ENCODE results near the gene PANK2. TPM values are rescaled to one million over a fixed set of nuclear protein-coding genes. Genes with fewer than 3 reads are reported as not detected.
A peak's percentile ranks its signal among the peaks of the same experiment; 100 is the strongest.
"Not testable (repeated sequence)": the region's sequence is repeated elsewhere in the genome, so short reads cannot be mapped to it uniquely, and the experiment has no call there.

Gene PANK2
- total RNA-seq, 2 experiments from 2014 or later, result 73.1 to 74.4 TPM

DNA sequence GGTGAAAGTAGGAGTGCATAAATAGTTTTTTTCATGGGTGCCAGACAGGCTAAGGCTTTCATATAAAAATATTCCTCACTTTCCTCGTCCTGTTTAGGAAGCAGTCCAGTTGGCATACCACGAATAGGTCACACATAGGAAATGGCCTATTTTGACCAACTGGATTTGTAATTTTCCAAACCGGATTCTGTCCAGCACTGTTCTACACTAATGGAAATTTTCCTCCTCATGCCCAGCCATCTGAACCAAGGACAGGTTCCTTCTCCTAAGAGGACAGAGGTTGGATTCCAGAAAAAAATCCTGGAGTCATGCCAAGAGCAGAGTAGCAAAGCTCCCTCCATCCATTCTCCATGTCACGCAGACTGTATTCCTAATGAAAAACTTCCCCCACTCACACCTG, 43.1 kb downstream of the PANK2 start:
- CTCF ChIA-PET, result interaction anchor here (1.8 kb wide), 1 partner anchor 153 kb away, joined by 4 read pairs; no protein-coding TSS in a partner anchor
- peaks cover 21% of the 10 kb centered on the region for H3K4me1 Mint-ChIP-seq (ENCODE audit: low read depth)
- H3K27me3 Mint-ChIP-seq (ENCODE audit: low read depth), result no peaks in the 10 kb centered on the region
- POLR2A ChIA-PET, result interaction anchor here (0.5 kb wide), 1 partner anchor 42 kb away, joined by 3 read pairs; no protein-coding TSS in a partner anchor
- no peaks in the 10 kb centered on the region for H3K9me3 Mint-ChIP-seq (ENCODE audit: insufficient read depth)
- no peak for DNase-seq
- peak overlapping the region; percentile 57 for H3K27ac Mint-ChIP-seq
- peak overlapping the region; percentile 31 for H3K4me3 Mint-ChIP-seq
- peaks cover 19% of the 10 kb centered on the region for H3K36me3 Mint-ChIP-seq (ENCODE audit: low read depth)
- ATAC-seq, result no peak

DNA sequence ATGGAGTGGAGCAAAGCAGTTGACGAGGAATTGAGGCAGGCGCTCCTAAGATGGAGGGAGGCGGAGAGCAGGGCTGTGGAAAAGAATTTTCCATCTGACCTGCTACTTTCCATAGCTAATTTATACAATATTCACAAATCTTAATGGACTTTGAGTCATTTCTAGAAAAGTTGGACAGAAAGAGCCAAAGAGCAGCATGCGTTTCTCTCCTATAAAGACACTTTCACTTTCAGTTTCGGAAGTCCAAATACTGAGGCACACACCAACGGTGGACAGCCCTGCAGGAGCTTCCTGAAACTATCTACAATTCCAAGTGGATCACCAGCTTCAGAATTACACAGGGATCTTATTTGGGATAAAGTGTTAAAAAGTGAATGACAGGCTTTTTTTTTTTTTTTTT, 43.5 kb downstream of the PANK2 start:
- H3K4me3 Mint-ChIP-seq, result peak overlapping the region; percentile 31
- CTCF ChIA-PET, result interaction anchor here (1.8 kb wide), 1 partner anchor 153 kb away, joined by 4 read pairs; no protein-coding TSS in a partner anchor
- POLR2A ChIA-PET, result no interaction called here
- H3K27ac Mint-ChIP-seq, result peak overlapping the region; percentile 57
- no peaks in the 10 kb centered on the region for H3K9me3 Mint-ChIP-seq (ENCODE audit: insufficient read depth)
- DNase-seq, result no peak
- no peaks in the 10 kb centered on the region for H3K27me3 Mint-ChIP-seq (ENCODE audit: low read depth)
- H3K4me1 Mint-ChIP-seq (ENCODE audit: low read depth), result peaks cover 21% of the 10 kb centered on the region
- ATAC-seq, result no peak
- peaks cover 20% of the 10 kb centered on the region for H3K36me3 Mint-ChIP-seq (ENCODE audit: low read depth)

DNA sequence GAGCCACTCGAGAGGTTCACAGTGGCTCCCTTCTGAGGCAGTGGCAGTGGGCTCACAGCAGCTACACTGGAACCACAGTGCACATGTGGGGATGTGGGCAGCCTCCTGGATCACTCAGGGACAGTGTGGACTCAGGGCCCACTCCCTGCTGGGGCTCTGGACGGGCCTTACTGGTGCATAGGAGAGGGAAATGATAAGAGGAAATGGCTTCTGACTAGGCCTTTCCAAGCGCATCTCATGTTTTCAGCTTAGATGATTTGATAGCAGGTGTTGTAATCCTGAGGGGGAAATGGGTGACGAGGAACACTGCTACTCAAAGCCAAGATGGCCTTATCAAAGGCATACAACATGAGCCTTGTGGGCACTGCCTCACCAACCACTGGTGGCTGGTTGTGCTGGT, 44.0 kb downstream of the PANK2 start:
- H3K27ac Mint-ChIP-seq, result no peak overlapping the region

DNA sequence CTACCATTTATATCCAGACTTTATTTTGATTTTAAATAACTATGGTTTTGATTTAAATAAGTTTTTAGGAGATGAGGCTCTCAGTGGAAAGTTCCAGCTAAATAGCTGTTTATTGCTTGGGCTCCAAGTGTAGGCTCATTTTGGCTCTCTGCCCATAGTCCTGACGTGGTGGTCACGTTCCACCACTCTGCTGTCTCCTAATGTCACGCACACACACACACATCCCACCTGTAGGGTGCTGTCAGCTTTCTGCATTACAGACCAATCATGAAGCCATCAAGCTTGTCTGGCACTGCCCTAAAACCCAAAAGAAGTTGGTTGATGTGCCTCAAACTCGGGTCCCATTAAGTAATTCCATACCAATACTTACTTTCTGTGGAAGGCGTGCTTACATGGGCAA, 45.4 kb downstream of the PANK2 start:
- ChIA-PET POLR2A (no interaction called here), CTCF (no interaction called here)
- Mint-ChIP-seq H3K36me3 (ENCODE audit: low read depth) (peaks cover 32% of the 10 kb centered on the region), H3K4me3 (no peak overlapping the region), H3K4me1 (ENCODE audit: low read depth) (peaks cover 18% of the 10 kb centered on the region), H3K27me3 (ENCODE audit: low read depth) (no peaks in the 10 kb centered on the region), H3K9me3 (ENCODE audit: insufficient read depth) (peaks cover 3% of the 10 kb centered on the region), H3K27ac (peak overlapping the region; percentile 12)
- no peak for DNase-seq
- ATAC-seq, result no peak

More for the DNA sequence above, 44.0 kb downstream of the PANK2 start:
- Mint-ChIP-seq H3K4me3 (no peak overlapping the region), H3K27me3 (ENCODE audit: low read depth) (no peaks in the 10 kb centered on the region), H3K9me3 (ENCODE audit: insufficient read depth) (peaks cover 3% of the 10 kb centered on the region), H3K4me1 (ENCODE audit: low read depth) (peaks cover 18% of the 10 kb centered on the region), H3K36me3 (ENCODE audit: low read depth) (peaks cover 21% of the 10 kb centered on the region)
- DNase-seq (no peak), ATAC-seq (peak; percentile 28)
- CTCF ChIA-PET, result no interaction called here
- POLR2A ChIA-PET, result no interaction called here

DNA sequence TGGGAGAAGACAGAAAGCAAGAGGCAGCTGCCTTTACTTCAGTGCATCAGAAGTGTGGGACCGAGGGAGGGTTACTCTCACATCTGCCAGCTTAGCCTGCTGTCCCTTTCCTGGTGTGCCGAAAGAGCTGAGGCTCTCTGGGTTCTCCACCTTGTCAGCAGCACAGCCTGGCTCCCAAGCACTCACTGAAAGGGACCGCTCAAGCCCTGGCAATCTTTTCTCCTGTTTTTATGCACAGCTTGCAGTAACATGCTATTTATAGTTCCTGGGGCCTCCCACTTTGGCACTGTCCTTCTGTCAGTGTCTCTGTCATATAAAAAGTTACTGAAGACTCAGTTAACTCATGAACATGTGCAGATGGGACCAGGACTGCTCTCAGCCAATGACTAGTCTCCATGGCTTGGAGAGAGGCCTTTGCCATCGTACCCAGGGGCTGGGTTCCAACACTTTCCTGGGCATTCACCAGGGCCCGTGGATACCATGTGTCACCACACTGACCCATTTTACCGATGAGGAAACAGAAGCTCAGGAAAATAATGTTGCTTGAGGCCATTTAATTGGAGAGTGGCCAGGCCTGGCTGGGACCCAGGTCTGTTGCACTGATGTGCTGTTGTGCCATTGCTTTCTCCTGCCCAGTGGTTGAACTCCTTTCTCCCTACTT, 46.2 kb downstream of the PANK2 start:
- ATAC-seq (no peak), DNase-seq (no peak)
- CTCF ChIA-PET, result no interaction called here
- POLR2A ChIA-PET, result no interaction called here
- Mint-ChIP-seq H3K4me1 (ENCODE audit: low read depth) (peaks cover 18% of the 10 kb centered on the region), H3K27ac (no peak overlapping the region), H3K36me3 (ENCODE audit: low read depth) (peaks cover 37% of the 10 kb centered on the region), H3K4me3 (no peak overlapping the region), H3K9me3 (ENCODE audit: insufficient read depth) (peaks cover 3% of the 10 kb centered on the region), H3K27me3 (ENCODE audit: low read depth) (no peaks in the 10 kb centered on the region)

DNA sequence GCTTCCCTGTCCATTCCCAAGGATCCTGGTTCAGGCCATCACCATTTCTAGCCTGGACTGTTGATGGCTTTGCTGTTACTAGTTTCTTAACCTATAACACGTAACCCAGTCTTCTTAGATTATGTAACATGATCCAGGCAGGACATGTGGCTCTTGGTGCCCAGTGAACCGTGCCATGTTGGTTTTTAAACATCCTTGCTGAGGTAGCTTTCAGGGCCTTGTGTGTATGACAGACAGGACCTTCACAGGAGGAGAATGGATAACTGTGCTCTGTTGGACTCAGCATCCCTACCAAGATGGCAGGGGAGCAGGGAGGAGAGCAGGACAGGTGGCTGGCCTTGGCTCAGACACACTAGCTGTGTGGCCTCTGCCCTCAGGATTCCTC, 46.8 kb downstream of the PANK2 start:
- Mint-ChIP-seq H3K27me3 (ENCODE audit: low read depth) (no peaks in the 10 kb centered on the region), H3K27ac (no peak overlapping the region), H3K4me1 (ENCODE audit: low read depth) (peaks cover 18% of the 10 kb centered on the region), H3K4me3 (no peak overlapping the region), H3K9me3 (ENCODE audit: insufficient read depth) (peaks cover 3% of the 10 kb centered on the region), H3K36me3 (ENCODE audit: low read depth) (peaks cover 42% of the 10 kb centered on the region)
- DNase-seq (no peak), ATAC-seq (no peak)
- ChIA-PET CTCF (interaction anchor here (1.1 kb wide), 1 partner anchor 149 kb away, joined by 3 read pairs; no protein-coding TSS in a partner anchor), POLR2A (no interaction called here)

DNA sequence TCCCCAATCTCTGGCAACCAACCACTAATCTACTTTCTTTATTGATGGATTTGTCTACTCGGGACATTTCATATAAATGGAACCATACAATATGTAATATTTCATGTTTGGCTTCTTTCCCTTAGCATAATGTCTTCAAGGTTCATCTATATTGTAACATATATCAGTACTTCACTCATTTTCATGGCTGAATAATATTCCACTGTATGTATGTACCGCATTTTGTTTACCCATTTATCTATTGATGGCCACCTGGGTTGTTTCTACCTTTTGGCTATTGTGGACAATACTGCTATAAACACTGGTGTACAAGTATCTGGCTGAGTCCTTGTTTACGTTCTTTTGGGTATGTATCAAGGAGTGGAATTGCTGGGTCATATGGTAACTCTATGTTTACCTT, 48.4 kb downstream of the PANK2 start:
- ATAC-seq, result no peak

DNA sequence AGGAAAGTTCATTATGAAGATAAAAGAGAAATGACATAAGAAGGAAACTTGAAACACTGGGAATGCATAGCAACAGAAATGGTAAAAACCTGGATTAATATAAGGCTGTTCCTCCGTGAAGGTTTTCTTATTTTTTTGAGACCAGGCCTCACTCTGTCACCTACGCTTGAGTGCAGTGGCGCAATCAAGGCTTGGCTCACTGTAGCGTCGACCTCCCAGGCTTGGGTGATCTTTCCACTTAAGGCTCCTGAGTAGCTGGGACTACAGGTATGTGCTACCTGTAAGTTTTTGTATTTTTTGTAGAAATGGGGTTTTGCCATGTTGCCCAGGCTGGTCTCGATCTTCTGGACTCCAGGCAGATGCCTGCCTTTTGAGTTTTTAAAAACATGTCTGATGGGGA, 51.7 kb downstream of the PANK2 start:
- no peaks in the 10 kb centered on the region for H3K4me1 Mint-ChIP-seq (ENCODE audit: low read depth)
- ATAC-seq (no peak), DNase-seq (no peak)
- no peaks in the 10 kb centered on the region for H3K27me3 Mint-ChIP-seq (ENCODE audit: low read depth)
- ChIA-PET CTCF (no interaction called here), POLR2A (no interaction called here)
- peaks cover 45% of the 10 kb centered on the region for H3K36me3 Mint-ChIP-seq (ENCODE audit: low read depth)
- H3K4me3 Mint-ChIP-seq, result no peak overlapping the region
- no peak overlapping the region for H3K27ac Mint-ChIP-seq
- H3K9me3 Mint-ChIP-seq (ENCODE audit: insufficient read depth), result peaks cover 3% of the 10 kb centered on the region

More for the DNA sequence above, 48.4 kb downstream of the PANK2 start:
- Mint-ChIP-seq H3K4me1 (ENCODE audit: low read depth) (peaks cover 10% of the 10 kb centered on the region), H3K27me3 (ENCODE audit: low read depth) (no peaks in the 10 kb centered on the region), H3K4me3 (no peak overlapping the region), H3K9me3 (ENCODE audit: insufficient read depth) (peaks cover 3% of the 10 kb centered on the region), H3K36me3 (ENCODE audit: low read depth) (peaks cover 49% of the 10 kb centered on the region), H3K27ac (no peak overlapping the region)
- CTCF ChIA-PET, result no interaction called here
- DNase-seq, result no peak
- POLR2A ChIA-PET, result no interaction called here

DNA sequence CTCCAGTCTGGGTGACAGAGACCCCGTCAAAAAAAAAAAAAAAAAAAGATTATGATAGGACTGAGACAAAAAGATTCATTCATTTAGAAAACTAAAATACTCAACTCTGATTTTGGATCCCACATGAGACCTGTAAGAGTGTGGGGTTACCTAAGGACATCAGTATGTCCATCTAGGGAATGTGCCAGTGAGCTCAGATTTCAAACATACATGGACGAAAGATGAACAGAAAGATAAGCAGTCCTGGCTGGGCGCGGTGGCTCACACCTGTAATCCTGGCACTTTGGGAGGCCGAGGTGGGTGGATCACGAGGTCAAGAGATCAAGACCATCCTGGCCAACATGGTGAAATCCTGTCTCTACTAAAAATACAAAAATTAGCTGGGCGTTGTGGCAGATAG, 57.5 kb downstream of the PANK2 start:
- not testable (repeated sequence) for ATAC-seq; H3K9me3 Mint-ChIP-seq (ENCODE audit: insufficient read depth); DNase-seq; H3K27me3 Mint-ChIP-seq (ENCODE audit: low read depth); H3K4me3 Mint-ChIP-seq; H3K27ac Mint-ChIP-seq; H3K4me1 Mint-ChIP-seq (ENCODE audit: low read depth)
- CTCF ChIA-PET, result interaction anchor here (1.7 kb wide), 1 partner anchor 11 kb away, joined by 4 read pairs; no protein-coding TSS in a partner anchor
- POLR2A ChIA-PET, result interaction anchor here (1.1 kb wide), 1 partner anchor 92 kb away, joined by 3 read pairs; no protein-coding TSS in a partner anchor
- H3K36me3 Mint-ChIP-seq (ENCODE audit: low read depth), result peaks cover 12% of the 10 kb centered on the region

DNA sequence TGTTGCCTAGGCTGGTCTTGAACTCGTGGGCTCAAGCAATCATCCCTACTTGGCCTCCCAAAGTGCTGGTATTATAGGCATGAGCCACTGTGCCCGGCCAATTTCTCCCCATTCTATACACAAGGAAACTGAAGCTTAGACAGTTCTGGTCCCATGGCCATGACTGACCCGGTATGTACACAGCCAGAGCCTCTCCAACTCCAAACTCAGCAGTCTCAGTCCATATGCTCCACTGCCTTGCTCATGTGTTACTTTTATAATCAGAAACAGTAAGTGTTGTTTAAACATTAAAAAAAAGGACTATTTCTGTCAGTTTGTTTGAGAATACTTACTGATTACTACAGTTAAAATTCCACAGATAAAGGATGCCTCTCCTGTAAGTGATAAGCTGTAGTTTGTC, 75.5 kb downstream of the PANK2 start:
- no peaks in the 10 kb centered on the region for H3K9me3 Mint-ChIP-seq (ENCODE audit: insufficient read depth)
- CTCF ChIA-PET, result interaction anchor here (0.7 to 1.2 kb wide), 2 partner anchors 46 to 47 kb away, joined by 3 read pairs; no protein-coding TSS in a partner anchor
- no peak for ATAC-seq

DNA sequence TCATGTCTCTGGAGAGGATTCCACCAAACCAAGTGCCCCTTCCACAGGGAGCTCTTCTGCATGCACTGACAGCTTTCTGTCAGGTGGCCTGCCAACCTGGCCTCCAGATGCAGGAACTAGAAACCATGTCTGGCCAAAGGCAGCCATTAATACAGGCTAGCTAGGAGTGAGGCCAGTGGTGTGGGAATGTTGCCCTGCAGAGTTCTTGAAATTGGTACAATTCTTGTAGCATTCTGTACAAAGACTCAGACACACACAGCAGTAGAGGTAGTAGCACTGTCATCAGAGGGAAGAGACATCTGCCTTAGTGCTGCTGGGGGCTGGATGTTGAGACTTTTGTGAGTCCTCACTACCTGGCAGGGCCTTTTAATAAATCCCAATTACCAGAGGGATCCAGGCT, 77.4 kb downstream of the PANK2 start:
- CTCF ChIA-PET, result interaction anchor here (1.3 kb wide), 1 partner anchor 118 kb away, joined by 4 read pairs; no protein-coding TSS in a partner anchor
- H3K36me3 Mint-ChIP-seq (ENCODE audit: low read depth), result peaks cover 18% of the 10 kb centered on the region
- no peak overlapping the region for H3K4me3 Mint-ChIP-seq
- DNase-seq (no peak), ATAC-seq (no peak)
- no peaks in the 10 kb centered on the region for H3K27me3 Mint-ChIP-seq (ENCODE audit: low read depth)
- no peaks in the 10 kb centered on the region for H3K9me3 Mint-ChIP-seq (ENCODE audit: insufficient read depth)
- H3K4me1 Mint-ChIP-seq (ENCODE audit: low read depth), result no peaks in the 10 kb centered on the region
- POLR2A ChIA-PET, result no interaction called here
- no peak overlapping the region for H3K27ac Mint-ChIP-seq

More for the DNA sequence above, 75.5 kb downstream of the PANK2 start:
- no peak for DNase-seq
- Mint-ChIP-seq H3K4me3 (no peak overlapping the region), H3K4me1 (ENCODE audit: low read depth) (no peaks in the 10 kb centered on the region), H3K36me3 (ENCODE audit: low read depth) (peaks cover 17% of the 10 kb centered on the region), H3K27me3 (ENCODE audit: low read depth) (no peaks in the 10 kb centered on the region), H3K27ac (no peak overlapping the region)
- POLR2A ChIA-PET, result no interaction called here

DNA sequence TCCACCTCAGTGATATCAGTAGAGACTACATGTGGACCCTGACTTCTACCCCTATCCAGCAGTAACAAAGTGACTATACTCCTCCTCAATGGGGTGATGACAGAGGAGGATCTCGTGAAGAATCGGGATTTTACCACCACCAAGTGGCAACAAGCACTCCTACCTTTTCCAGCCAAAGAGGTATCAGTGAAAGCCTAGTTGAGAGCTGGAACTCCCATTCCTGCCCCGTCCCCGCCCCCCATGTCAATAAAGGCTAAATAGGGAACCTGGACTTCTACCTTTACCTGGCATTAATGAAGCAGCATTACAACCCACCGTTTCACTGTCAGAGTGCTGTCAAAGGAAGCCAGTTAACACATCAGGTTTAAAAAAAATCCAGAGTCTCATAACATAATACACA, 80.8 kb downstream of the PANK2 start:
- Mint-ChIP-seq H3K36me3 (ENCODE audit: low read depth) (peaks cover 29% of the 10 kb centered on the region), H3K9me3 (ENCODE audit: insufficient read depth) (no peaks in the 10 kb centered on the region), H3K27ac (no peak overlapping the region), H3K27me3 (ENCODE audit: low read depth) (no peaks in the 10 kb centered on the region), H3K4me1 (ENCODE audit: low read depth) (no peaks in the 10 kb centered on the region), H3K4me3 (no peak overlapping the region)
- ChIA-PET CTCF (interaction anchor here (1.1 kb wide), 1 partner anchor 15 kb away, joined by 3 read pairs; no protein-coding TSS in a partner anchor), POLR2A (no interaction called here)
- no peak for ATAC-seq
- no peak for DNase-seq
